ENCODE data around the gene HPS5.

DNA sequence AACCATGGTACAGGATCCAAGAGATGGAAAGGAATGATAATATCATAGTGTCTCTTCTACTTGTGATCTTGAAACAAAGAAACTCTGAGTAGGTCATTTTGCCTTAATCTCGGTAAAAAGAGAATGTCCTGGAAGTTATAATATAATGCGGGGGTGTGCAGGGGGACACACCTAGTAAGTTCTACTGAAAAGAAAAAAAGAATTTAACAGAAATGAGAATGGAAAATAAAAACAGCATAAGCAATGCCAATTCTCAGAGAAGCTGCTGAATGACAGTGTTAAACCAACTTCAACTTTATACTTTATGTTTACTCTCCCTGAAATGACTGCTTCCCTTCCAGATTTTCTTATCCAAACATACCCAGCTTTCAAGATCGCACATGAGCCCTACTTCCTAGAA lies 2.0 kb downstream of the HPS5 start:
- TF ChIP-seq POLR2A (IDR thresholded peaks at IDR 0.05; ENCODE audit: low read depth) (no peak), POLR2AphosphoS5 (IDR thresholded peaks at IDR 0.05) (no peak), EP300 (IDR thresholded peaks at IDR 0.05) (no peak)
- TF ChIP-seq, protein P1, sequence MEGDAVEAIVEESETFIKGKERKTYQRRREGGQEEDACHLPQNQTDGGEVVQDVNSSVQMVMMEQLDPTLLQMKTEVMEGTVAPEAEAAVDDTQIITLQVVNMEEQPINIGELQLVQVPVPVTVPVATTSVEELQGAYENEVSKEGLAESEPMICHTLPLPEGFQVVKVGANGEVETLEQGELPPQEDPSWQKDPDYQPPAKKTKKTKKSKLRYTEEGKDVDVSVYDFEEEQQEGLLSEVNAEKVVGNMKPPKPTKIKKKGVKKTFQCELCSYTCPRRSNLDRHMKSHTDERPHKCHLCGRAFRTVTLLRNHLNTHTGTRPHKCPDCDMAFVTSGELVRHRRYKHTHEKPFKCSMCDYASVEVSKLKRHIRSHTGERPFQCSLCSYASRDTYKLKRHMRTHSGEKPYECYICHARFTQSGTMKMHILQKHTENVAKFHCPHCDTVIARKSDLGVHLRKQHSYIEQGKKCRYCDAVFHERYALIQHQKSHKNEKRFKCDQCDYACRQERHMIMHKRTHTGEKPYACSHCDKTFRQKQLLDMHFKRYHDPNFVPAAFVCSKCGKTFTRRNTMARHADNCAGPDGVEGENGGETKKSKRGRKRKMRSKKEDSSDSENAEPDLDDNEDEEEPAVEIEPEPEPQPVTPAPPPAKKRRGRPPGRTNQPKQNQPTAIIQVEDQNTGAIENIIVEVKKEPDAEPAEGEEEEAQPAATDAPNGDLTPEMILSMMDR (IDR thresholded peaks at IDR 0.05), result no peak

All from esophagus muscularis mucosa (tissue), 4 donors.